ENCODE results near the gene COPS7B. TPM values are rescaled to one million over a fixed set of nuclear protein-coding genes. Genes with fewer than 3 reads are reported as not detected.

Gene COPS7B
- total RNA-seq, 1 experiment from 2014 or later = 35.9 TPM

DNA sequence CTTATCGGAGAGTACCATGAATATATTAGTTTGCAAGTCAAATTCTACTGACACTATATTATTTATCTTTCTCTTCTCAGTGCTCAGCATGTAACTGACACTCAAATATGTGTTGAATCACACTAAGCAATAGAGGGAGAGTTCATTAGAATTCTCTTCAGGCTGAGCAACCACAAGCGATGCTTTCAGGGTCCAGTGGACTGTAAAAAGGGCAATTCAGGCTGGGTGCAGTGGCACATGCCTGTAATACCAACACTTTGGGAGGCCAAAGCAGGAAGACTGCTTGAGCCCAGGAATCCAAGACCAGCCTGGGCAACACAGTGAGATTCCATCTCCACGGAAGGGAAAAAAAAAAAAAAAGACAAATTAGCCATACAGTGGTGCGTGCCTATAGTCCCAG, 21.5 kb upstream of the COPS7B start:
- POLR2A ChIA-PET = no interaction called here
- Histone ChIP-seq H3K36me3 (ENCODE audit: control insufficient read depth, insufficient read depth, low read length) (no peaks in the 10 kb centered on the region), H3K9me3 (no peaks in the 10 kb centered on the region), H3K27me3 (replicated peaks; ENCODE audit: control insufficient read depth, insufficient read depth, low read length) (no peaks in the 10 kb centered on the region), H3K4me3 (ENCODE audit: low read depth, low read length) (no peak overlapping the region), H3K4me1 (no peaks in the 10 kb centered on the region)
- Mint-ChIP-seq H3K4me1 (ENCODE audit: low read depth, unreplicated experiment) (no peaks in the 10 kb centered on the region), H3K9me3 (ENCODE audit: unreplicated experiment) (no peaks in the 10 kb centered on the region), H3K4me3 (ENCODE audit: unreplicated experiment) (no peak overlapping the region), H3K36me3 (ENCODE audit: insufficient read depth, unreplicated experiment) (no peaks in the 10 kb centered on the region), H3K27ac (ENCODE audit: unreplicated experiment) (no peak overlapping the region), H3K27me3 (ENCODE audit: insufficient read depth, unreplicated experiment) (no peaks in the 10 kb centered on the region)
- BruUV-seq (replicated peaks) = no TSS peak
- intact Hi-C loops (cut with micrococcal nuclease; ENCODE audit: unreplicated experiment) = no loop called here
- TF ChIP-seq, protein P1, sequence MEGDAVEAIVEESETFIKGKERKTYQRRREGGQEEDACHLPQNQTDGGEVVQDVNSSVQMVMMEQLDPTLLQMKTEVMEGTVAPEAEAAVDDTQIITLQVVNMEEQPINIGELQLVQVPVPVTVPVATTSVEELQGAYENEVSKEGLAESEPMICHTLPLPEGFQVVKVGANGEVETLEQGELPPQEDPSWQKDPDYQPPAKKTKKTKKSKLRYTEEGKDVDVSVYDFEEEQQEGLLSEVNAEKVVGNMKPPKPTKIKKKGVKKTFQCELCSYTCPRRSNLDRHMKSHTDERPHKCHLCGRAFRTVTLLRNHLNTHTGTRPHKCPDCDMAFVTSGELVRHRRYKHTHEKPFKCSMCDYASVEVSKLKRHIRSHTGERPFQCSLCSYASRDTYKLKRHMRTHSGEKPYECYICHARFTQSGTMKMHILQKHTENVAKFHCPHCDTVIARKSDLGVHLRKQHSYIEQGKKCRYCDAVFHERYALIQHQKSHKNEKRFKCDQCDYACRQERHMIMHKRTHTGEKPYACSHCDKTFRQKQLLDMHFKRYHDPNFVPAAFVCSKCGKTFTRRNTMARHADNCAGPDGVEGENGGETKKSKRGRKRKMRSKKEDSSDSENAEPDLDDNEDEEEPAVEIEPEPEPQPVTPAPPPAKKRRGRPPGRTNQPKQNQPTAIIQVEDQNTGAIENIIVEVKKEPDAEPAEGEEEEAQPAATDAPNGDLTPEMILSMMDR (IDR thresholded peaks at IDR 0.05; ENCODE audit: insufficient read depth in 1 of 2, low read depth in 1 of 2, low read length in 1 of 2, severe bottlenecking in 1 of 2, unreplicated experiment in 1 of 2) = no peak
- CTCF ChIA-PET = no interaction called here
- DNase-seq = no peak

DNA sequence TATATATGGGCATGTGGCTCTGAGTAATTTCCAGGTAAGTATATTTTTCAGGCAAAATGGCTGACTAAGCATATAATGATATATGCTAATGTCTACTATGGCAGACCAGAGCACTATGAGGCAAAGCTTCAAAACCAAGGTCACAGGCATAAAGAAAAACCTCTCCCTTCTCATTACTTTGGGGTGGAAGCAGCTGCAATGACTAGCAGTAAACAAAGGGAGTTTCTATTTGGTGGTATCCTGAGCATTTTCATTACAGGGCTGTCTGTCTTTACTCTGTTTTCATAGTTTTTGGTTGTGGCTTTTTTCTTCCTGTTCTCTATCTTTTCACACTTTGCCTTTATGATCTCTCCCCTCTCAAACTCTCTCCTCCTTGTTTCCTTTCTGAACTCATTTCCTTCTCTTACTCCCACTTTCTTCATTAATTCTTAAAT, 20.7 kb upstream of the COPS7B start:
- TF ChIP-seq, protein P1 (IDR thresholded peaks at IDR 0.05; ENCODE audit: insufficient read depth in 1 of 2, low read depth in 1 of 2, low read length in 1 of 2, severe bottlenecking in 1 of 2, unreplicated experiment in 1 of 2) = no peak
- intact Hi-C loops (cut with micrococcal nuclease; ENCODE audit: unreplicated experiment) = no loop called here
- Histone ChIP-seq H3K27me3 (replicated peaks; ENCODE audit: control insufficient read depth, insufficient read depth, low read length) (no peaks in the 10 kb centered on the region), H3K4me1 (no peaks in the 10 kb centered on the region), H3K4me3 (ENCODE audit: low read depth, low read length) (no peak overlapping the region), H3K9me3 (no peaks in the 10 kb centered on the region), H3K36me3 (ENCODE audit: control insufficient read depth, insufficient read depth, low read length) (no peaks in the 10 kb centered on the region)
- H3K27ac Mint-ChIP-seq (ENCODE audit: unreplicated experiment) = no peak overlapping the region
- H3K4me1 Mint-ChIP-seq (ENCODE audit: low read depth, unreplicated experiment) = no peaks in the 10 kb centered on the region
- POLR2A ChIA-PET = no interaction called here
- no TSS peak for BruUV-seq (replicated peaks)
- no peaks in the 10 kb centered on the region for H3K9me3 Mint-ChIP-seq (ENCODE audit: unreplicated experiment)
- no peaks in the 10 kb centered on the region for H3K36me3 Mint-ChIP-seq (ENCODE audit: insufficient read depth, unreplicated experiment)
- CTCF ChIA-PET = no interaction called here
- H3K4me3 Mint-ChIP-seq (ENCODE audit: unreplicated experiment) = no peak overlapping the region
- no peak for DNase-seq
- H3K27me3 Mint-ChIP-seq (ENCODE audit: insufficient read depth, unreplicated experiment) = no peaks in the 10 kb centered on the region

DNA sequence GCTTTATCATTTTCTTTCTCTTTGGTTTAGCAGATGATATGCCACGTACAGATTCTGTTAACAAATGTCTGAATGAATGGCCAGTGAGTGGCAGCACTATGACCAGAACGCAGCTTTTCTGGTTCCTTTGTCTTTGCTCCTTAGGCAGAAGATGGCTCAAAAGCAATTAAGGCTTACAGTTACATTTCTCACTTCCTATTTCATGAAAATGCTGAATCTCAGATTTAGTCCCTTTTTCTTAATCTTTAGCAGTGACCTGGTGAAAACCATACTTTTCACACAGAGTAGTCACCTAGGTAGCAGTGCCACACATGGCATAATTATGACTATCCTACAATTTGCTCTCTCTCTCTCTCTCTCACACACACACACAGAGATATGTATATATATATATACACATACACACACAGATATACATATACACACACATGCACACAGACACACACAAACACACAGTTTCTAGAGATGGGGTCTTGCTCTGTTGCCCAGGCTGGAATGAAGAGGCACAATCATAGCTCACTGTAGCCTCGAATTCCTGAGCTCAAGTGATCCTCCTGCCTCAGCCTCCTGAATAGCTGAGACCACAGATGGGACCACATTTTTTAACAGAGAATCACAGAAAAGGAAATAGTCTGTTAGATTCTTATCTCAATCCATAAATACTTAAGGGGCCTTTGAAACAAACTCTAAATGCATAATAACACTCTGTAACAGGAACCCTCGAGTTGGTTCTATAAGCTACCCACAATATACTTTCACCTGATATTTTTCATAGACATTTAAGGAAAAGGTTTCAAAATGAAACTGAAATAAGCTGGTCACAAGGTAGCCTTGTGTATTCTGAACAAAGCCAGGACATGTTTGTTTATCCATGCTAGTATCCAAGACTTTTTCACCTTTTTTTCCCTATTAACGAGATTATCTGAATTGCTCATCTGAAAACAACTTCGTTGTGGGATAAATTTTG, 16.8 kb upstream of the COPS7B start:
- ChIA-PET POLR2A (no interaction called here), CTCF (no interaction called here)
- no peaks in the 10 kb centered on the region for H3K9me3 ChIP-seq
- no peaks in the 10 kb centered on the region for H3K4me1 ChIP-seq
- DNase-seq = no peak
- H3K4me3 Mint-ChIP-seq (ENCODE audit: unreplicated experiment) = no peak overlapping the region
- H3K36me3 ChIP-seq (ENCODE audit: control insufficient read depth, insufficient read depth, low read length) = no peaks in the 10 kb centered on the region
- intact Hi-C loops (cut with micrococcal nuclease; ENCODE audit: unreplicated experiment) = no loop called here
- TF ChIP-seq, protein P1 (IDR thresholded peaks at IDR 0.05; ENCODE audit: insufficient read depth in 1 of 2, low read depth in 1 of 2, low read length in 1 of 2, severe bottlenecking in 1 of 2, unreplicated experiment in 1 of 2) = no peak
- no peaks in the 10 kb centered on the region for H3K27me3 Mint-ChIP-seq (ENCODE audit: insufficient read depth, unreplicated experiment)
- BruUV-seq (replicated peaks) = no TSS peak
- no peaks in the 10 kb centered on the region for H3K36me3 Mint-ChIP-seq (ENCODE audit: insufficient read depth, unreplicated experiment)
- no peak overlapping the region for H3K4me3 ChIP-seq (ENCODE audit: low read depth, low read length)
- H3K27ac Mint-ChIP-seq (ENCODE audit: unreplicated experiment) = no peak overlapping the region
- H3K27me3 ChIP-seq (replicated peaks; ENCODE audit: control insufficient read depth, insufficient read depth, low read length) = no peaks in the 10 kb centered on the region
- H3K9me3 Mint-ChIP-seq (ENCODE audit: unreplicated experiment) = no peaks in the 10 kb centered on the region
- no peaks in the 10 kb centered on the region for H3K4me1 Mint-ChIP-seq (ENCODE audit: low read depth, unreplicated experiment)
